GM18909 (cell line): ENCODE measurements around the gene VAV3.
"Not testable (repeated sequence)": the region's sequence is repeated elsewhere in the genome, so short reads cannot be mapped to it uniquely, and the experiment has no call there.

Source experiments
- ATAC-seq: cut with Tn5 transposase; IDR thresholded peaks from one replicate; pipeline ENCODE4 v1.9.1; 2021; ENCODE audit warnings: mild to moderate bottlenecking; ENCODE audit not compliant: unreplicated experiment, poor library complexity

Gene VAV3

GRCh38 chr1:107895403-107896191 lies 69.4 kb downstream of the VAV3 start:
- no peak for ATAC-seq

DNA sequence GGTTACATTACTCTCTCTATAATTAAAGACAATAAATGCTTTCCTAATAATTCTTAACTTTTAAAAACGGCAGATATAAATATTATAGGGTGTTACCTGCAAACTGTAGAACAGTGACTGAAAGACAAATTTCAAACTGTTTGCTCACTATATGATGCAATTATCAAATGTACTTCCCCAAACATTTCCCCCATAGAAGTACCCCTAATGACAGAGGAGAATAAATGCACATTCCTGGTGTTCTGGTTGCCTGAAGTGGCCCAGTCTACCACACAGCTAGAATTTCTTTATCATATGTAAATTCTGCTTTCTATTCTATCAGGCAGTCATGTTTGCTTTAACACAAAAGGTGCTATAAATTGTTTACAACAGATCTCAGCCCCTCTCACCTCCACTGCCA lies 70.4 kb downstream of the VAV3 start:
- ATAC-seq = no peak

GRCh38 chr1:107893350-107893749 lies 71.6 kb downstream of the VAV3 start:
- not testable (repeated sequence) for ATAC-seq

GRCh38 chr1:107889524-107889923 lies 75.5 kb downstream of the VAV3 start:
- no peak for ATAC-seq

GRCh38 chr1:107883562-107883961 lies 81.4 kb downstream of the VAV3 start:
- no peak for ATAC-seq

GRCh38 chr1:107879927-107880326 lies 85.1 kb downstream of the VAV3 start:
- no peak for ATAC-seq

GRCh38 chr1:107879346-107879745 lies 85.6 kb downstream of the VAV3 start:
- ATAC-seq = no peak

GRCh38 chr1:107877745-107878144 lies 87.2 kb downstream of the VAV3 start:
- no peak for ATAC-seq

GRCh38 chr1:107877092-107877491 lies 87.9 kb downstream of the VAV3 start:
- no peak for ATAC-seq

DNA sequence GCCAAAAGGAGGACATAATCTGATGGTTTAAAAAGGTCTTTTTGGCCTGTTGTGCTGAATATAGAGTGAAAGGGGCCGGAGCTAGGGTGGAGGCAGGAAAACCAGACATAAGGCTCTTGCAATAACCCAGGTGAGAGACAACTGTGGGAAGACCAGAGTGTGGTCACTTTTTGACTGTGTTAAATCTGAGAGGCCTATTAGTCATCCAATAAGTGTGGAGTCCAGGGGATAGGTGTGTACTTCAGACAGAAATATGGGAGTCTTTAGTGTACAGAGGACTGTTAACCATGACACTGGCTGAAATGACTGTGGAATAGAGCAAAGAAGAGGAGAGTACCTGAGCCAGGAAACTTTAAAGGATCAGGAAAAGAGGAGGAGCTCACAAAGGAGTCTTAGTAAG lies 89.3 kb downstream of the VAV3 start:
- ATAC-seq = no peak

- no peak for ATAC-seq
Observed at GRCh38 chr1:107874221-107874620, 90.8 kb downstream of the VAV3 start.

- ATAC-seq = no peak
Observed at GRCh38 chr1:107871687-107872395, 93.1 kb downstream of the VAV3 start.

DNA sequence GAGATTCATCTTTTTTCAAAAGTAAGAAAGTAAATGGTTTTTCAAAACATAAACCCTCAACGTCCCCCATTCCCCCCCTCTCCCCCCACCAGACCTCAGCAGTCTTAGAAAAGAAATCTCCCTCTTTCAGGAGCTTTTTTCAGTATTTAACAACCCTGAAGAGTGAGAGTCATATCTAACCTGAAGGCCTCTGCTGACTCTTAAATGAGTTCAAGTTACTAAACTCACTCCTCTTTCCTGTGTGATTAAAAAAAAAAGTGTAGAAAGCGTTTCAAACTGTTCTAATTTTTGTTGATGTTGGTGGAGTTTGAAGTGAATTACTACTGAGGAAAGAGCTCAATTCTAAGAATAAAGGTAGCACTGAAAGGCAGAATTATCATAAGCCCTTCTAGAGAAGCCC lies 93.7 kb downstream of the VAV3 start:
- no peak for ATAC-seq

GRCh38 chr1:107870696-107871095 lies 94.3 kb downstream of the VAV3 start:
- no peak for ATAC-seq

DNA sequence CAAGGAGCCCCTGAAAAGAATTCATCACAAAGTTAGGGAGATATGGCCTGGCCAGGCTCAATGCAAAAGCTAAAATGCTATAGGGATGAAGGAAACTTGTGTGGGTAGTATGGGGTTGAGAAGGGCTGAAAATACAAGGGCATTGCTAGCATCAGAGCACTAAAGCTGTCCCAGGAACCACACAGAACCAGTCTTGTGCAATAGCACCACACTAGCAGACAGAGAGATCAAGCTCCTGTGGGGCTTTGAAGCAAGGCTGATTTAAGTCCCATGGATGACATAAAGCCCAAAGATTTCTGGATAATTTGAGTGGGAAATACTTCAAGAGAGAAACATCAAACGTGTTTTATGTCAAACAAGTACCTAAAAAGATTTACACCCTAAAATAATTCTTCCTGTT lies 97.1 kb downstream of the VAV3 start:
- no peak for ATAC-seq

DNA sequence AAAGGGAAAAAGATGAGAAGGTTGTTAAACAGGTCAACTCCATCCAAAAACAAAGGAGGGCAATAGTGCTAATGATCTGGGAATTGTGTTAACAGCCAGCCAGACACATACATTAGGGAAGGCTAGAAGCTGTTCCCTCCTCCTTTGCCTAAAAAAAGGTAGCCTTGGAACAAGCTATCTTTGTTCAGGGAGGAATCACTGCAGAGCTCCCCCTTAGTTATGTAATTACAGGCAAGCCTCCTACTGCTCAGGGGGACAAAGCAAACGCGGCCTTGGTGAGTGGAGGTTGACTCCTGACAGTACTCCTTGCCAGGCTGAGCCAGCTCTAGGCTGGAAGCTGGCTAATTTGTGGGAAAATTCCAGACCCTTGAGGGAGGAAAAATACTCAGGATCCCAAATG lies 97.6 kb downstream of the VAV3 start:
- no peak for ATAC-seq

- no peak for ATAC-seq
Observed at GRCh38 chr1:107866870-107867269, 98.1 kb downstream of the VAV3 start.

GRCh38 chr1:107865627-107866026 lies 99.4 kb downstream of the VAV3 start:
- ATAC-seq = no peak

DNA sequence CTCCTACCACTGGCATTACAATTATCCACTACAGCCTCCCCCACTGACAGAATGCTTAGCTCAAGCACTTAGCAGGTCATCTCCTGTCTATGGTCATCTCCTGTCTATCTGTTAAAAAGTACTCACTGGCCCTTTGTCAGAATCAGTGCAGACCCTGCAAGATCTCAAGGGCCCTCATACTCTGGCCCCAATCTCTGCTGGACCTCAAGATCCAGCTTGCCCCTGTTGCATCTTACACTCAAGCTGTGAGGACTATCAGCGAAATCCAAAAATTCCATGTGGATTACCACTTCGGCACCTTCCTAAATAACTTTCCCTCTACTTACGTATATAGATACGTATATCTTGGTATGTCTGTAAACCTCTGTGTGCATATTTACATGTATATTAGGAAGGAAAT lies 101.6 kb downstream of the VAV3 start:
- ATAC-seq = no peak

GRCh38 chr1:107862064-107862463 lies 102.9 kb downstream of the VAV3 start:
- no peak for ATAC-seq

GRCh38 chr1:107858323-107858722 lies 106.7 kb downstream of the VAV3 start:
- no peak for ATAC-seq

GRCh38 chr1:107851418-107851817 lies 113.6 kb downstream of the VAV3 start:
- ATAC-seq = no peak
